RWPE1 (cell line): ENCODE measurements around the gene SLC7A7.
A peak's percentile ranks its signal among the peaks of the same experiment; 100 is the strongest.

Experiments
- CTCF ChIA-PET: fragments of 350-600 bp; sonication (Branson Sonifier 250); formaldehyde crosslinking; extraction: SDS; loops from one replicate; lab custom pipeline; 2021; lab: Yijun Ruan, JAX
- POLR2A ChIA-PET: fragments of 400-600 bp; formaldehyde crosslinking; extraction: SDS; loops from one replicate; lab custom pipeline; 2020; ENCODE audit warnings: antibody characterized with exemption; ENCODE audit not compliant: low non-redundant PET; lab: Yijun Ruan, JAX
- DNase-seq: peaks from one replicate; pipeline ENCODE4 v3.0.0; 2012; ENCODE audit warnings: low spot score
- H3K27ac ChIP-seq: fragments of 450-650 bp; 2 replicates; pipeline ENCODE4 v1.5.1; 2017
- CTCF ChIP-seq: fragments of 450-650 bp; conservative IDR thresholded peaks from 2 replicates; pipeline ENCODE4 v1.5.1; 2017; ENCODE audit warnings: low read depth, mild to moderate bottlenecking

Gene SLC7A7

GRCh38 chr14:22822016-22822570 is 6.9 kb upstream of the SLC7A7 start:
- peak overlapping the region; percentile 61 for H3K27ac ChIP-seq
- TF ChIP-seq CTCF, result no peak
- ChIA-PET CTCF (interaction anchor here (0.6 to 2.4 kb wide), 13 partner anchors 14 to 266 kb away, joined by 3 to 37 read pairs (median 4); partner anchors contain the start of gene AJUBA), POLR2A (no interaction called here)
- DNase-seq, result no peak

DNA sequence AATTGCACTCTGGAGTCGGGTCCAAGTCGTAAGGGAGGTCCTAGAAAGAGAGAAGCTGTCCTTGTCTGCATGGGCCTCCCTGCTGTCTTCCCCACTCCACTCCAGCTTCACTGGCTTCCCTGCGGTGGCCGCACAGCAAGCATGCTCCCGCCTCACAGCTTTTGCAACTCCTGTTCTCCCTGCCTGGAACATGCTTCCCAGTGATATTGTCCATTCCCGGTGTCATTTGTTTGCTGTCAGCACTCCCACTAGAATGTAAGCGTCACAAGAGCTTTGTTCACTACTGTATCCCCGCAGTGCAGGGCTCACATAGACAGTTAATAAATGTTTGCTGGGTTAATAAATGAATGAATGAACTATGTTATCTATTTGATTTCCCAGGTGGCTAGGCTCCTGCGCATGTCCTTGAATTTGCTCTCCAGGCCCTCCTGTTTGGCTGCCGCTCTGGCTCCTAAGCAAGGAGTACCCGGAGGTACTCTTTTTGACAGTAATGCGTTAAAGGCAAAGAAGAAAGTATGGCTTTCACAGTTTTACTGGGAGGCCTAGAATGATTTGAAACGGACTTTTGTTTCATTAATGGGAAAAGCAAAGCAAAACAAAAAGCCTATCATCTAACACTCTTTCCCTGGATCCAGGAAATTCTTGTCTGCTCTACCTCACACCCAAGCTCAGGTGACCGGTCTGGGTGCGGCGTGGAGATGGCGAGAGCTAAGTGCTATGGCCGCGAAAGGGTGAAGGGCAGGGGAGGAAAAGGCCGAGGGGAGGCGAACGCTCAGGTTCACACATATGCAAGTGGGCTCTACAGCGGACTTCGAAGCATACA is 6.2 kb upstream of the SLC7A7 start:
- CTCF ChIA-PET, result interaction anchor here (0.6 to 3.3 kb wide), 4 partner anchors 28 to 265 kb away, joined by 3 to 14 read pairs (median 6); no protein-coding TSS in a partner anchor
- no peak for TF ChIP-seq CTCF
- peak overlapping the region; percentile 61 for H3K27ac ChIP-seq
- POLR2A ChIA-PET, result no interaction called here
- no peak for DNase-seq

- CTCF ChIA-PET, result interaction anchor here (0.6 to 3.3 kb wide), 3 partner anchors 28 to 173 kb away, joined by 3 to 14 read pairs (median 3); no protein-coding TSS in a partner anchor
These were observed 5.5 kb upstream of the SLC7A7 start for GRCh38 chr14:22820731-22821130.

GRCh38 chr14:22819151-22819988 is 4.1 kb upstream of the SLC7A7 start:
- TF ChIP-seq CTCF, result no peak
- POLR2A ChIA-PET, result interaction anchor here (0.7 kb wide), 2 partner anchors 34 to 162 kb away, joined by 3 to 7 read pairs; no protein-coding TSS in a partner anchor
- H3K27ac ChIP-seq, result no peak overlapping the region
- CTCF ChIA-PET, result interaction anchor here (0.5 to 3.3 kb wide), 3 partner anchors 33 to 259 kb away, joined by 3 to 14 read pairs (median 3); no protein-coding TSS in a partner anchor
- DNase-seq, result no peak

More at GRCh38 chr14:22820731-22821130, 5.5 kb upstream of the SLC7A7 start:
- POLR2A ChIA-PET, result no interaction called here
- DNase-seq, result peak; percentile 71
- peak overlapping the region; percentile 39 for H3K27ac ChIP-seq
- TF ChIP-seq CTCF, result no peak

DNA sequence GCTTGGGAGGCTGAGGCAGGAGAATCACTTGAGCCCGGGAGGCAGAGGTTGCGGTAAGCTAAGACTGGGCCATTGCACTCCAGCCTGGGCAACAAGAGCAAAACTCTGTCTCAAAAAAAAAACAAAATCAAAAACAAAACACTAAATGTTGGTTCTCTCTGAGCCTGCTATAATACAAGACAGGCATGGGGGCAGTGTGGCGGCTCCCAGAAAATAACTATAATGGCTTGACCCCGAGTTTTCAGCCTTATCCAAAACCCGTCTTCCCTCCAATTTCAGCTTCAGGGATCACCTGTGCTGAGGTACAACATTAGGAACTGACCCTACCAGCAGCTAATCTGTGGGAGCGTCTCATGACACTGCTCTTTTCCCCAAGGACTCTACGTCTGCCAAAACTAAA is 862 bp downstream of the SLC7A7 start:
- no peak overlapping the region for H3K27ac ChIP-seq
- TF ChIP-seq CTCF, result no peak
- ChIA-PET CTCF (interaction anchor here (1.0 to 1.5 kb wide), 2 partner anchors 9 to 38 kb away, joined by 3 to 6 read pairs; no protein-coding TSS in a partner anchor), POLR2A (interaction anchor here (0.6 kb wide), 1 partner anchor 9 kb away, joined by 3 read pairs; no protein-coding TSS in a partner anchor)
- DNase-seq, result no peak

DNA sequence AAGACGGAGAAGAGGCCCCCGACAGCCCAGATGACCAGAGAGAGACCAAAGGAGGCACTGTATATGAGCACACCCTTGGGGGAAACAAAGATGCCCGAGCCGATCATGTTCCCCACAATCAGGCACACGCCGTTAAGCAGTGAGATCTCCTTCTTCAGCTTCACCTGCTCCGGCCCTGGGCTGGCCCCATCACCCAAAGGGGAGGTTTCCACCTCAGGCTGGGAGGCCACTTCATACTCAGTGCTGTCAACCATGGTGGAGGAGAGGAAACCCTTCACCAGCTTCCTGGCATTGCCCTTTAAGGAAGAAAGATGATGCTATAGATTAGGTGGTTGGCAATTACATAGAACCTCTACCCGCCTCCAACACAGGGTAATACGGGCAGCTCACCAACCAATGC is 2.1 kb downstream of the SLC7A7 start:
- DNase-seq, result no peak
- CTCF ChIA-PET, result interaction anchor here (0.6 to 1.5 kb wide), 4 partner anchors 17 to 52 kb away, joined by 3 to 7 read pairs (median 3); no protein-coding TSS in a partner anchor
- TF ChIP-seq CTCF, result no peak
- POLR2A ChIA-PET, result interaction anchor here (0.7 kb wide), 1 partner anchor 1238 kb away, joined by 5 read pairs; the partner anchor contains the start of gene CARMIL3
- no peak overlapping the region for H3K27ac ChIP-seq
